ENCODE measurements around the gene LRRC4C.

Gene LRRC4C

DNA sequence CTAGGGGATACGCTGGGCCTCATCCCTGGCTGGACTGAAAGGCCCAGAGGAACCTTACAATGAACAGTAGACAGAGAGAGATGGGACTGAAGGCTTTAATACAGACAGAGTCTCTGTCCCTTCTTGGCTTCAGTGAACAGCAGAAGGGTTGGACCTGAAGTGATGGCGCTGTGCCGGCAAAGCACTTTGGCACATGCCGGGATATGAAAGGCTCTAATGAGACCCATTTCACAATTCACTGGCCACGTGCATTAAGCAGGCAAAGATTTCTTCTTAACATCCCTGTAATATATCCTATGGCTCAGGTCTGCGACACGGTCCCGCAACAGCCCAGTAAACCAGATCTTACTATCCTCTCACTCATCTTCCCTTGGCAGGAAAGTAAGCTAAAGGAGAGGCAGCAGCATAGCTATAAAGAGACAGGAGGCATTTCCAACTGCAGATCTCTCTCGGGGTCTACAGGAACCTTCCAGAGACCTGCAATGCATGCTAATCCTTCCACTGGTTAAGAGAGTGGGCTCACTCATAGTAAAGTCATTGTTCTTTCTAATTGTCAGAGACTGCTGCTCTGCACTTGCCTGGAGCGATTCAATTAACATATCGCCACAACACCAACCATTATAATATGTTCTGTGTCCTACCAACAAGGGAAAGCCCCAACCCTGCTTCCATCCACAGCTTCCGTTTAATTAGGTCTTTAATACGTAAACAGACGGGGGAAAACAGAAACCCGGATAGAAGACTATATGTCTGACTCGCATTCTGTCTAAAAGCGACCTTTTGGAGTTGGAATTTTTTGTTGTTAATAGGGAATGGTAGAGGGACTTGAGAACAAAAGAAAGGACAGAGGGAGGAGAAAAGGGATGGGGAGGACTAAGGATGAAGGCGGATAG lies 1179.0 kb downstream of the LRRC4C start:
- DNase-seq = no peak

GRCh38 chr11:40276960-40277359 lies 1182.5 kb downstream of the LRRC4C start:
- DNase-seq = no peak

DNA sequence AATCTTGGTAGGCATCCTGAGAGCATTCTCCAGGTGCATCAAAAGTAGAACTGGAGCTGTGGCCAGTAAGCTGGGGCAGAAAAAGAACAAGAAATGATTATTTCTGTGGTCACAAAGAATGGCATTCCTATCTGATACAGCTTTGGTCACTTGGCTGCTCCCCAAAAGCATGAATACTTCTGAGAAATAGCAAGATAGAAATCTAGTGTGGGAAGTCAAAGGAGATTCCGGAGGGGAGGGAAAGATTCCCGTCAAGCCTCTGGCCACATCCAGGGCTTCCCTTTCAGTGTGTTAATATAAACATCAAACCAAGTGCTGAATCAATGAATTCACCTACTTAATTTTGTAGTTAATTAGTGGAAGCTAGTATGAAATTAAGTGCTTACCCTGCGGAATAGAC lies 1185.4 kb downstream of the LRRC4C start:
- DNase-seq = no peak

DNA sequence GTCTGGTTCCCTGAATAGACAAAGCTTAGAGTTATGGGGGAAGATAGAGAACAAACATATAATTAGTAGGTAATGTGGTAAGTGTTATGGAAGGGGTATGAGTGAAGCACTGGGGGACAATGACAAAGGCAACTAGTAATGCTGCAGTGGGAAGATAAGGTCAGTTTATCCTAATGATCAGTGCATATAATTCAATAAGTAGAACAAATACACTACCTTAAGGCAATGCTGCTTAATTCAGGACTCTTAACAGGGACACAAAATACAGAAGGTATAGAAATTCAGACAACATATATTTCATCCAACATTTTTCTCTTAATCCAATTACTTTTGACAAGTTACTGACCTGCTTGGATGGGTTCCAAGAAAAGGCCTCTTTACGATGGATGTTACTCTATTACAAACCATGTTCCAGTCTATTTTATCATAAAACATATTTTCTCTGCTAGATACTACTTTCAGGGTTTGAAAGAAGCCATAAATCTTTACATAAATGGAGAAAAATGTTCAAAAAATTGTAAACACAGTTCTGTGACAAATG lies 1186.2 kb downstream of the LRRC4C start:
- no peak for DNase-seq

DNA sequence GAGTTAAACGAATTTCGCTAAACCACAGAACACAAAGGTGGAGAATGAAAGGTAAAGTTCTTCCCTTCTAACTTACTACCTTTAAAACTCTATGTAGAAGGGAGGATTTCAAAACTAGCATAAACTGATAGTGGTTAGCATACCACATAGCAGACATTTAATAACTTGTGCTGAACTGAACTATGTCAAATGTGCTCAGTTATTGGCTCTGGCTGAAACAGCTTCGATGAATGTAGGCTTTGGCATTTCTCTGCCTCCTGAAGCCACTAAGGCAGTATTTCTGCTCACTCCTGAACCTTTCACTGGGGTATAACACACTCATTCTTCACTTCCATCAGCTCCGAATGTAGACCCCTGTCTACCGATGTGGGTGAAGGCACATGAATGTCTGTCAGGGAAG lies 1188.1 kb downstream of the LRRC4C start:
- DNase-seq = no peak

- no peak for DNase-seq
These were observed 1189.6 kb downstream of the LRRC4C start for GRCh38 chr11:40269865-40270264.

- DNase-seq = no peak
These were observed 1190.9 kb downstream of the LRRC4C start for GRCh38 chr11:40268551-40268950.

DNA sequence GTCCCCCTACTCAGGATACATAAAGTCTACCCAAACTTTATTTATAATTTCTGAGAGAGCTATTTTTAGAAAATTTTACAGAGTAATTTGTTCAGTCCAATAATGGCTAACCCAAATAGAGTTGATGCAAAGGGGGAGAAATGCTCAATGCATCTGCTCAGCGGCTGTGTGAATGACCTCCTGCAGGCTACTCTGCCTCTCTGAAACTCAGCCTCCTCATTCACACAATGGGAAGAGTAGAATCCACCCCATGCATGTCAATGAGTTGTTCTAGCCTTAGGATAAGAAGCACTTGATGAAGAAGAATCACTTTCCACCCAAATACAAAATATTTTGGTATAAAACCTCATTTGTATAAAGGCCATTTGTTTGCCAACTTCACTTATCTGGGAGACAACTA lies 1204.0 kb downstream of the LRRC4C start:
- no peak for DNase-seq

- DNase-seq = no peak
These were observed 1206.3 kb downstream of the LRRC4C start for GRCh38 chr11:40253166-40253565.

GRCh38 chr11:40252236-40252635 lies 1207.2 kb downstream of the LRRC4C start:
- no peak for DNase-seq

GRCh38 chr11:40246983-40247382 lies 1212.5 kb downstream of the LRRC4C start:
- DNase-seq = no peak

GRCh38 chr11:40241524-40242051 lies 1217.9 kb downstream of the LRRC4C start:
- DNase-seq = no peak

GRCh38 chr11:40240284-40240683 lies 1219.2 kb downstream of the LRRC4C start:
- no peak for DNase-seq

GRCh38 chr11:40236526-40236925 lies 1222.9 kb downstream of the LRRC4C start:
- DNase-seq = no peak

DNA sequence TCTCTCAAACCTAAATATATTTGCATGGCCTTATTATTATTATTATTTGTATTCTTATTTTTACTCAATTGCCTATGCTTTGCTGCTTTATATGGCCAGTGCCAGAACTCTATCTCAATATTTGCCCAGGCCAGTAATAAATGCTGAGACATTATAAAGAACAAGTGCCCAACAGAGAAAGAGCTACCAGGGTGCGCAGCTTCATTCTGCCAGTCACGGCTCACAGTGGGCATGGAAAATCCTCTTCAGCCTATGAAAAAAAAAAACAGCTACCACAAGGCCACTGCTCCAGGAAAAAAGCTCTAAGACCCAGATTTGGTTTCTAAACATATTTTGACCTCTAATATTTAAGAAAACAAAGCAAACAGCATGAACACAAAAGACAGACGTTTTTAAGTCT lies 1223.6 kb downstream of the LRRC4C start:
- DNase-seq = no peak

DNA sequence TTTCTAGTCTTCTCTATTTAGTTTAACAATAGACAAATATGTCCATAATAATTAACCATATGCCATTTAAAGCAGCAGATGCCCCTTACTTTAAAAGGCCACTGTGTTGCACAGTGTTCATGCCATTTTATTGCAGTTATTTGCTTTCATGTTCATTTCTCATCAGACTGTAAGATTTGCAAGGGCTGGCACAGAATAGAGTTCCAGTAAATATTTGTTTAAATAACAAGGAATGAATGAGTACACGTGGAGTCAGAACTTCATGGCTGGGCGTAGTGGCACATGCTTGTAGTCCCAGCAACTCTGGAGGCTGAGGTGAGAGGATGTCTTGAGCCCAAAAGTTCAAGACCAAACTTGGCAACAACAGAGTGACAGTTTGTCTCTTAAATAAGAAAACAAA lies 1228.6 kb downstream of the LRRC4C start:
- no peak for DNase-seq

DNA sequence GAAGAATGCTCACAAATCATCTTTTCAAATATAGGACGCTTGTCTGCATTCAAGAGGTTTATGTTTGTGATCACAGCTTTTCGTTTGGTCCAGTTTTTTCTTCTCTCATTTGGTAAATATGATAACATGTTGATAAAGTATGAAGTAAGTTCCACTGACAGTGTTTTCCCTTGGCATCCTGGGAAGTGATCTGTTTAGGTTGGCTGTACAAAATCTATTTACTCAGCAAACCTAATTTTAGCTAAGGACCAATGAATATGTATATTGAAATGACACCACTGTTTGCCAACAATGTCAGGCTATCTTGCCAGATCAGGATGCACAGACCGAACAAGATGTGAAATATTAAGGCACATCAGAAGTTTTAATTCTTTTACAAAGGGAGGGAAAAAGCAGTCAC lies 1230.8 kb downstream of the LRRC4C start:
- no peak for DNase-seq

GRCh38 chr11:40227730-40228129 lies 1231.7 kb downstream of the LRRC4C start:
- no peak for DNase-seq

GRCh38 chr11:40226654-40227053 lies 1232.8 kb downstream of the LRRC4C start:
- no peak for DNase-seq

- DNase-seq = no peak
These were observed 1235.7 kb downstream of the LRRC4C start for GRCh38 chr11:40223596-40224330.

DNA sequence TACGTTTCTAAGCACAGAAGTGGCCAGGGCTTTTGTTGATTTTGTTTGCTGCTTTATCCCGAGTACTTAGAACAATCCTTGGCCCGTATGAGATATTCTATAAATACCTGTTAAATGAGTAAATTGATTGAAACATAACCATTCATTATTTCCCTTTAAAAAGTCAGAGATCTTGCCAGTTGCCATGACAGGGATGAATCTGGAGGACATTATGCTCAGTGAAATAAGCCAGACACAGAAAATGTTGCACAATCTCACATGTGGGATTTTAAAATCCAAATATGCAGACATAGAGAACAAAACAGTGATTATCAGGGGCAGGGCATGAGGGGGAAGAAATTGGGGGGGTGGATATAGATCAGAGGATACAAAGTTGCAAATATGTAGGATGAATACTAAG lies 1240.1 kb downstream of the LRRC4C start:
- no peak for DNase-seq

GRCh38 chr11:40215556-40215955 lies 1243.9 kb downstream of the LRRC4C start:
- DNase-seq = no peak

DNA sequence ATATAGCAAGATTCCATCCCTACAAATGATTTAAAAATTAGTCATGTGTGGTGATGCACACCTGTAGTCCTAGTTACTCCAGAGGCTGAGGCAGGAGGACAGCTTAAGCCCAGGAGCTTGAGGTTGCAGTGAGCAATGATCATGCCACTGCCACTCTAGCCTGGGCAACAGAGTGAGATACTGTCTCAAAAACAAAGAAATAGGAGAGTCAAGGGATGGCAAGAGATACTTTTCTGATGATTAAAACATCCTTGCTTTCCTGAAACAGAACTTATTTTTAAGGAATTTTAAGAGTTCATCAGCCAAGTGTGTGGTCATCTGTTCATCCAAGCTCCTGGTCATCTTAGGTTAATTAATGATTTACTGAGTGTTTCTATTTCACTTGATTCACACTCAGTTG lies 1252.0 kb downstream of the LRRC4C start:
- DNase-seq = no peak

GRCh38 chr11:40204228-40204627 lies 1255.2 kb downstream of the LRRC4C start:
- no peak for DNase-seq

Measured in NCI-H1930 (cell line).